WTC11 (cell line): ENCODE results near the gene ITPRIPL1. TPM values are rescaled to one million over a fixed set of nuclear protein-coding genes. Genes with fewer than 3 reads are reported as not detected.

ENCODE experiments used
- ATAC-seq: fragments of 200-7000 bp; cut with Tn5 transposase; 2 replicates; pipeline ENCODE4 v1.10.0; 2021; ENCODE audit warnings: mild to moderate bottlenecking, moderate library complexity
- CTCF ChIA-PET: fragments of 300-600 bp; sonication (Branson Sonifier 250); formaldehyde crosslinking; loops from one replicate; lab custom pipeline; 2021; ENCODE audit warnings: antibody characterized with exemption; lab: Charles Lee
- POLR2A ChIA-PET: fragments of 350-600 bp; sonication (Branson Sonifier 250); formaldehyde crosslinking; loops from one replicate; lab custom pipeline; 2021; ENCODE audit warnings: antibody characterized with exemption; lab: Charles Lee
- DNase-seq: peaks from one replicate; pipeline ENCODE4 v3.0.0; 2021; ENCODE audit warnings: low spot score
- H3K27ac Mint-ChIP-seq: 2 replicates; pipeline ENCODE4 v1.8.0; 2021; ENCODE audit warnings: mixed read lengths
- H3K27me3 Mint-ChIP-seq: 2 replicates; pipeline ENCODE4 v1.8.0; 2021; ENCODE audit warnings: low read depth, mild to moderate bottlenecking, moderate library complexity, mixed read lengths
- H3K36me3 Mint-ChIP-seq: 2 replicates; pipeline ENCODE4 v1.8.0; 2021; ENCODE audit warnings: mixed read lengths
- H3K4me1 Mint-ChIP-seq: 2 replicates; pipeline ENCODE4 v1.8.0; 2022; ENCODE audit warnings: mixed read lengths
- H3K4me3 Mint-ChIP-seq: 2 replicates; pipeline ENCODE4 v1.8.0; 2021; ENCODE audit warnings: mild to moderate bottlenecking, moderate library complexity, mixed read lengths
- H3K9me3 Mint-ChIP-seq: 2 replicates; pipeline ENCODE4 v1.8.0; 2021; ENCODE audit warnings: mixed read lengths
- CDX4 ChIP-seq: fragments of 250-450 bp; sonication (Bioruptor Pico); IDR thresholded peaks from 2 replicates; pipeline ENCODE4 v1.9.0; 2021; ENCODE audit warnings: moderate library complexity, mild to moderate bottlenecking, inconsistent platforms, borderline replicate concordance
- FOXP1 ChIP-seq: sonication (generic); formaldehyde crosslinking; IDR thresholded peaks from 2 replicates; pipeline ENCODE4 v1.8.0; 2022; ENCODE audit warnings: missing genetic modification reagents, mild to moderate bottlenecking, moderate library complexity, borderline replicate concordance
- GRHL2 ChIP-seq: fragments of 250-450 bp; sonication (Bioruptor Pico); IDR thresholded peaks from 2 replicates; pipeline ENCODE4 v1.8.0; 2022; ENCODE audit warnings: mild to moderate bottlenecking, moderate library complexity; ENCODE audit not compliant: insufficient replicate concordance, severe bottlenecking
- GTF2I ChIP-seq: fragments of 250-450 bp; sonication (Bioruptor Pico); conservative IDR thresholded peaks from 2 replicates; pipeline ENCODE4 v1.4.0; 2021; ENCODE audit warnings: mild to moderate bottlenecking
- HMGXB4 ChIP-seq: sonication (generic); formaldehyde crosslinking; IDR thresholded peaks from 2 replicates; pipeline ENCODE4 v1.8.1; 2023; ENCODE audit warnings: mild to moderate bottlenecking, moderate library complexity, missing genetic modification reagents
- MAX ChIP-seq: sonication (generic); formaldehyde crosslinking; IDR thresholded peaks from 2 replicates; pipeline ENCODE4 v1.8.0; 2022; ENCODE audit warnings: mild to moderate bottlenecking, missing genetic modification reagents
- MLX ChIP-seq: sonication (generic); formaldehyde crosslinking; IDR thresholded peaks from 2 replicates; pipeline ENCODE4 v1.8.1; 2023; ENCODE audit warnings: mild to moderate bottlenecking, missing genetic modification reagents, moderate library complexity
- MXD4 ChIP-seq: fragments of 250-450 bp; sonication (Bioruptor Pico); IDR thresholded peaks from 2 replicates; pipeline ENCODE4 v1.8.0; 2021; ENCODE audit warnings: mild to moderate bottlenecking, moderate library complexity, borderline replicate concordance
- MYBL2 ChIP-seq: sonication (generic); formaldehyde crosslinking; IDR thresholded peaks from 2 replicates; pipeline ENCODE4 v1.8.1; 2023; ENCODE audit warnings: mild to moderate bottlenecking, moderate library complexity, missing genetic modification reagents
- NFE2L1 ChIP-seq: sonication (generic); formaldehyde crosslinking; IDR thresholded peaks from 2 replicates; pipeline ENCODE4 v1.8.1; 2023; ENCODE audit warnings: missing genetic modification reagents
- NR2C2 ChIP-seq: sonication (generic); formaldehyde crosslinking; IDR thresholded peaks from 2 replicates; pipeline ENCODE4 v1.8.0; 2022; ENCODE audit warnings: mild to moderate bottlenecking, missing genetic modification reagents
- RELA ChIP-seq: sonication (generic); formaldehyde crosslinking; IDR thresholded peaks from 2 replicates; pipeline ENCODE4 v1.8.1; 2022; ENCODE audit warnings: missing genetic modification reagents, mild to moderate bottlenecking, borderline replicate concordance
- TEAD4 ChIP-seq: sonication (generic); formaldehyde crosslinking; IDR thresholded peaks from 2 replicates; pipeline ENCODE4 v1.8.0; 2022; ENCODE audit warnings: mild to moderate bottlenecking, missing genetic modification reagents
- USF1 ChIP-seq: sonication (generic); formaldehyde crosslinking; IDR thresholded peaks from 2 replicates; pipeline ENCODE4 v1.8.0; 2022; ENCODE audit warnings: mild to moderate bottlenecking, missing genetic modification reagents
- ZBTB43 ChIP-seq: sonication (generic); formaldehyde crosslinking; IDR thresholded peaks from 2 replicates; pipeline ENCODE4 v1.8.1; 2023; ENCODE audit warnings: mild to moderate bottlenecking, missing genetic modification reagents
- ZNF423 ChIP-seq: fragments of 250-450 bp; sonication (Bioruptor Pico); IDR thresholded peaks from 2 replicates; pipeline ENCODE4 v2.1.2; 2022; ENCODE audit warnings: mild to moderate bottlenecking, moderate library complexity
- ZNF425 ChIP-seq: fragments of 250-450 bp; sonication (Bioruptor Pico); conservative IDR thresholded peaks from 2 replicates; pipeline ENCODE4 v1.9.0; 2021; ENCODE audit warnings: mild to moderate bottlenecking
- ZNF671 ChIP-seq: fragments of 250-450 bp; sonication (Bioruptor Pico); IDR thresholded peaks from 2 replicates; pipeline ENCODE4 v1.8.0; 2021; ENCODE audit warnings: mild to moderate bottlenecking
- total RNA-seq: library from RNA; stranded (reverse); gene quantifications from 3 replicates; pipeline ENCODE4 v1.2.3, GENCODE V29; 2021

Gene ITPRIPL1
- total RNA-seq, 1 experiment from 2014 or later: 11.7 TPM

GRCh38 chr2:96344011-96344410 is 18.9 kb downstream of the ITPRIPL1 start (continued):
- TF ChIP-seq USF1 (CRISPR knock-in tag): no peak
- no peak for TF ChIP-seq NR2C2
- TF ChIP-seq ZNF671 (CRISPR knock-in tag): no peak
- TF ChIP-seq TEAD4 (CRISPR knock-in tag): no peak
- no peak for TF ChIP-seq CDX4 (CRISPR knock-in tag)

GRCh38 chr2:96345438-96345837 is 20.3 kb downstream of the ITPRIPL1 start:
- no peaks in the 10 kb centered on the region for H3K9me3 Mint-ChIP-seq
- no peaks in the 10 kb centered on the region for H3K27me3 Mint-ChIP-seq
- H3K4me3 Mint-ChIP-seq: no peak overlapping the region
- no peak overlapping the region for H3K27ac Mint-ChIP-seq
- H3K4me1 Mint-ChIP-seq: no peaks in the 10 kb centered on the region
- ATAC-seq (peak; percentile 91), DNase-seq (peak; percentile 19)
- TF ChIP-seq USF1 (CRISPR knock-in tag) (no peak), CDX4 (CRISPR knock-in tag) (no peak), MAX (CRISPR knock-in tag) (no peak), MYBL2 (CRISPR knock-in tag) (no peak), NFE2L1 (CRISPR knock-in tag) (no peak), GRHL2 (no peak), HMGXB4 (no peak), MXD4 (CRISPR knock-in tag) (no peak), ZBTB43 (no peak), ZNF425 (no peak), ZNF423 (CRISPR knock-in tag) (no peak), FOXP1 (CRISPR knock-in tag) (no peak), MLX (CRISPR knock-in tag) (no peak), RELA (CRISPR knock-in tag) (no peak), GTF2I (no peak)
- ChIA-PET CTCF (interaction anchor here (0.5 to 1.9 kb wide), 7 partner anchors 13 to 164 kb away, joined by 3 to 10 read pairs (median 4); partner anchors contain the start of genes ITPRIPL1 and SNRNP200), POLR2A (no interaction called here)
- H3K36me3 Mint-ChIP-seq: peaks cover 73% of the 10 kb centered on the region
